Lower leg skin (tissue), 3 donors: ENCODE measurements around the gene THADA.

Experiments
- CTCF ChIP-seq, 3 donors: fragments of 450-650 bp; IDR thresholded peaks; one replicate each; pipeline ENCODE4 v1.5.1; 2016; ENCODE audit warnings: antibody characterized with exemption in 3 of 3, mild to moderate bottlenecking in 3 of 3, moderate library complexity in 2 of 3
- POLR2A ChIP-seq, 2 donors: fragments of 450-650 bp; IDR thresholded peaks; one replicate each; pipeline ENCODE4 v1.6.1; 2016 to 2017; ENCODE audit warnings: antibody characterized with exemption in 2 of 2, mild to moderate bottlenecking in 1 of 2, moderate library complexity in 1 of 2

GRCh38 chr2:43551990-43552389 is 43.8 kb downstream of the THADA start:
- TF ChIP-seq CTCF (IDR thresholded peaks at IDR 0.05) (no peak), POLR2A (IDR thresholded peaks at IDR 0.05) (no peak)
